ENCODE measurements around the gene SCFD1.

DNA sequence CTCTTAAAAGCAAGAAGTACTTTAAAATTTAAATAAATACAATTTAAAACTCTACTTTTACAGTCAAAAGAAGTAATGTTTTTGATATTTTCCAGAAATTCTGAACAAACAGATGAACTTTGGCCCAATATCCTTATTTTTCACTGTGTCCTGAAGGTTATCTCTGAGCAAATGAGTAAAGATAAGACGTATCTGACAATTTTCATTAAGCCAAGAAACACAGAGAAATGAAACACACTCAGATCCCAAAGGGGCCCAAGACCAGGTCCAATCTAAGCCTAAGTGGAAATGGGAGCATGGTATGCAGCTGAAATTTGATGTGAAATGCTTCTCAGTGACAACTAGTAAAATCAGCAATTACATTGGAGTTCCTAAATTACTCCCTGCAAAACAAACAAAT lies 146.7 kb downstream of the SCFD1 start:
- TF ChIP-seq CTCF (IDR thresholded peaks at IDR 0.05; ENCODE audit: low read depth, low read length, poor library complexity, severe bottlenecking) (no peak), EZH2phosphoT487 (IDR thresholded peaks at IDR 0.05; ENCODE audit: borderline replicate concordance, low read length) (no peak)

Measured in DOHH2 (cell line).